Lung (tissue), 12 donors: ENCODE data around the gene ADRA2A. TPM values are rescaled to one million over a fixed set of nuclear protein-coding genes. Genes with fewer than 3 reads are reported as not detected.

Experiments used
- ATAC-seq: fragments of 200-7000 bp; cut with Tn5 transposase; one replicate; pipeline ENCODE4 v1.9.1; 2020; ENCODE audit warnings: moderate number of reproducible peaks; ENCODE audit not compliant: insufficient read depth, low FRiP score
- DNase-seq, 3 donors: peaks; one replicate each; pipeline ENCODE4 v3.0.0-alpha.2; 2013 to 2017
- H3K27ac ChIP-seq, 2 donors: one replicate each; pipeline ENCODE4 v1.5.1; 2013; ENCODE audit warnings: mild to moderate bottlenecking in 2 of 2, moderate library complexity in 2 of 2, control low read depth in 1 of 2, inconsistent platforms in 1 of 2, low read depth in 1 of 2, low read length in 1 of 2
- H3K27me3 ChIP-seq, 3 donors: one replicate each; pipeline ENCODE4 v1.5.1; 2013; ENCODE audit warnings: low read length in 2 of 3; ENCODE audit not compliant: control insufficient read depth in 3 of 3, insufficient read depth in 3 of 3
- H3K36me3 ChIP-seq, 4 donors: one replicate each; pipeline ENCODE4 v1.5.1; 2013; ENCODE audit warnings: low read length in 4 of 4, mild to moderate bottlenecking in 1 of 4, moderate library complexity in 1 of 4; ENCODE audit not compliant: control insufficient read depth in 4 of 4, insufficient read depth in 4 of 4
- H3K4me1 ChIP-seq, 5 donors: one replicate each; pipeline ENCODE4 v1.5.1; 2013; ENCODE audit warnings: low read length in 5 of 5, mild to moderate bottlenecking in 2 of 5, moderate library complexity in 1 of 5; ENCODE audit not compliant: control insufficient read depth in 5 of 5, insufficient read depth in 5 of 5
- H3K4me3 ChIP-seq: one replicate; pipeline ENCODE4 v1.5.1; 2013; ENCODE audit warnings: mild to moderate bottlenecking, control low read depth, moderate library complexity
- H3K9ac ChIP-seq, 2 donors: one replicate each; pipeline ENCODE4 v1.5.1; 2013; ENCODE audit warnings: low read length in 2 of 2, control low read depth in 1 of 2; ENCODE audit not compliant: insufficient read depth in 1 of 2
- H3K9me3 ChIP-seq, 4 donors: one replicate each; pipeline ENCODE4 v1.5.1; 2013; ENCODE audit warnings: low read length in 3 of 4, mild to moderate bottlenecking in 1 of 4, moderate library complexity in 1 of 4; ENCODE audit not compliant: control insufficient read depth in 4 of 4, insufficient read depth in 3 of 4
- CTCF ChIP-seq: IDR thresholded peaks from 2 replicates; pipeline ENCODE4 v1.5.1; 2012; ENCODE audit warnings: mild to moderate bottlenecking; ENCODE audit errors: control extremely low read depth, extremely low read depth
- WGBS, 2 donors: extraction: QIAGEN DNeasy Blood & Tissue Kit; methylation state at CpG; one replicate each; pipeline ENCODE4 v1.1.7; 2013; 5-methylcytosine and 5-hydroxymethylcytosine counted together
- polyA plus RNA-seq, 2 donors: library from polyadenylated mRNA; stranded (reverse); fragments of 200-250 nt; gene quantifications; one replicate each; pipeline ENCODE4 v1.2.1, GENCODE V29; 2013
- total RNA-seq, 2 donors: library from RNA; depleted of rRNA in 1 of 2; stranded (reverse); fragments of >200 nt in 1 of 2; gene quantifications; one replicate each; pipeline ENCODE4 v1.2.1, GENCODE V29; 2014 to 2021
- donor health status: control.
- donor health status: control.
- donor health status: Bipolar disorder and iron deficiency.
- donor health status: healthy.
- donor health status: DM: yes; HTN: yes; CAD: no.

ADRA2A gene
- total and polyA plus RNA-seq, 4 donors = 0.37 to 9.8 (median 1.6) TPM

GRCh38 chr10:111091833-111092232 is 15.0 kb downstream of the ADRA2A start:
- H3K4me3 ChIP-seq = no peak overlapping the region
- H3K36me3 ChIP-seq = no peaks in the 10 kb centered on the region

DNA sequence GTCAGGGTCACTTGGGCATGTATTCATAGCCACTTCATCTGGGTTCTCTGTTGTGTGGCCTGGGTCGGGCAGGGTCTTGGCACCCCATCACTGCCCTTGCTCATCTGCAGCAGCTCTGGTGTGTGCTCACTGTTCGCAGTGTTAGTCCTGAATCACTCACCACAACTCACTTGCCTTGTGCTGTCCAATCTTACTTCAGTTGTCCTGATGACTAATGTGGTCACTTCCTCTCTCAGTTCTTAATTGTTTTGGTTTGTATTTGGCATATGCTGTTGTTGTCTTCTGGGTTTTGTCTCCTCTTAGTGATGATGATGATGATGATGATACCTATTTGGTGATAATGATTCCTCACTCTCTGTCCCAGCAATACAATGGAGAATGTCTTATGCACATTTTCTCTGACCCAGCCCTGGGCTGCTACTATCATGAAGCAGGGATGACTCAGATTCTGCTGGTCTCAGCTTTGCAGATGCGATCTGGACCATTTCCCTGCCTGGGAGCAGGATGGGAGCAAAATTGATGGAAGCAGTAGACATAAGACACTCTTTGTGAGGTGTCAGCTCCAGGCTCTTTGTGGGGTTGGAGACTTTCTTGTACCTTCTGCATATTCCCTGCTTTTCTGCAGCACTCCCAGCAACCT is 17.0 kb downstream of the ADRA2A start:
- no peak overlapping the region for H3K27ac ChIP-seq

More at GRCh38 chr10:111091833-111092232, 15.0 kb downstream of the ADRA2A start:
- ATAC-seq (no peak), DNase-seq (no peak)
- Histone ChIP-seq H3K27ac (no peak overlapping the region), H3K4me1 (no peaks in the 10 kb centered on the region), H3K9me3 (no peaks in the 10 kb centered on the region), H3K9ac (no peak overlapping the region), H3K27me3 (peaks cover 0 to 2% (median 0%) of the 10 kb centered on the region in 3 donors)
- 86 to 93% methylated on average over 7 of the region's 7 CpGs for WGBS, 2 donors
- TF ChIP-seq CTCF = no peak

DNA sequence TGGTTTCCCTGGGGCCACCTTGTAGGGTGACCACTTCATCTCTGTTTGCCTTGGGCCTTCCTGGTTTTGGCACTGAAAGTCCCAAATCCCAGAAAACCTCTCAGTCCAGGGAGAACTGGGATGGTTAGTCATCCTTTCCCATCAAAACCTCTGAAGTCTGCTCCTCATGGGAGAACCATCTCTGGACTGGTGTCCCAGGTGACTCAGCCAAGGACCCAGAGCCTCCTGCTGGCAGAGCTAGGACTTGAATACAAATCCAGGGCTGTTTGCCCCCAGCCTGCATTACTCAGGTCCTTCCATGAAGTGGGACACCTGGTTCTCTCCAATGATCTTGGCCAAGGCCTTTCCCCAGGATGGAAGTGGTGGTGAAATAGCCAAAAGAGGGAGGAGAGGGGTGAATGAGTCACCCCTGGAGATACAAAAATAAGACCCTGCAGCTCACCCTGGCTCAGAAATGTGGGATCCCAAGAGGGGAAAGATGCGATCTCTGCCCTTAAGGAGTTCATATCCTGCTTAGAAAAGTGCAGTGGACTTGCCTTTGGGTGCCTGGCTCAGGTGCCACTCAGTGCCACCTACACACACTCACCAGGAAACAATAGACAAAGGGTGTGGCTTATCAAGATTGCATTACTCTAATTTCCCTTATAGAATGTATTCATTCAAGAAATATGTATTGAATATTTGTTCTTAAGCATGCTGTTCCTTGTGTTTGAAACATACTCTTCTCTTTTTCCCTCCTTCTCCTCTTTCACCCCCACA is 22.0 kb downstream of the ADRA2A start:
- no peak overlapping the region for H3K9ac ChIP-seq
- H3K36me3 ChIP-seq = no peaks in the 10 kb centered on the region
- no peak overlapping the region for H3K27ac ChIP-seq
- ATAC-seq = no peak
- H3K9me3 ChIP-seq = no peaks in the 10 kb centered on the region
- no peak overlapping the region for H3K4me3 ChIP-seq
- WGBS, 2 donors = 74 to 86% methylated on average over 1 of the region's 1 CpG
- no peaks in the 10 kb centered on the region for H3K4me1 ChIP-seq
- no peak for DNase-seq
- TF ChIP-seq CTCF = no peak
- H3K27me3 ChIP-seq = no peaks in the 10 kb centered on the region

More for the DNA sequence above, 17.0 kb downstream of the ADRA2A start:
- Histone ChIP-seq H3K9ac (no peak overlapping the region), H3K4me1 (no peaks in the 10 kb centered on the region), H3K9me3 (no peaks in the 10 kb centered on the region), H3K36me3 (no peaks in the 10 kb centered on the region), H3K4me3 (no peak overlapping the region), H3K27me3 (peaks cover 0 to 2% (median 0%) of the 10 kb centered on the region in 3 donors)
- 74 to 82% methylated on average over 3 of the region's 3 CpGs for WGBS, 2 donors
- DNase-seq = no peak
- TF ChIP-seq CTCF = no peak
- no peak for ATAC-seq
